Activated naive CD8-positive, alpha-beta T cell (primary cell): ENCODE results near the gene ITPR2.
"Not testable (repeated sequence)": the region's sequence is repeated elsewhere in the genome, so short reads cannot be mapped to it uniquely, and the experiment has no call there.

Experiments
- H3K27ac Mint-ChIP-seq: one replicate; pipeline ENCODE4 v1.8.0; 2021; ENCODE audit warnings: mixed read lengths
- H3K27me3 Mint-ChIP-seq: one replicate; pipeline ENCODE4 v1.8.0; 2021; ENCODE audit warnings: mixed read lengths
- H3K36me3 Mint-ChIP-seq: one replicate; pipeline ENCODE4 v1.8.0; 2021; ENCODE audit warnings: mixed read lengths
- H3K4me1 Mint-ChIP-seq: one replicate; pipeline ENCODE4 v1.8.0; 2021; ENCODE audit warnings: low read depth, mixed read lengths
- H3K4me3 Mint-ChIP-seq: one replicate; pipeline ENCODE4 v1.8.0; 2021; ENCODE audit warnings: mild to moderate bottlenecking, mixed read lengths
- H3K9me3 Mint-ChIP-seq: one replicate; pipeline ENCODE4 v1.8.0; 2021; ENCODE audit warnings: low read depth, mixed read lengths

The ITPR2 gene

GRCh38 chr12:26339976-26340375 is 493.0 kb downstream of the ITPR2 start:
- Mint-ChIP-seq H3K27ac (no peak overlapping the region), H3K36me3 (peaks cover 48% of the 10 kb centered on the region), H3K4me1 (peaks cover 2% of the 10 kb centered on the region), H3K27me3 (no peaks in the 10 kb centered on the region), H3K9me3 (peaks cover 3% of the 10 kb centered on the region), H3K4me3 (no peak overlapping the region)

- Mint-ChIP-seq H3K36me3 (peaks cover 56% of the 10 kb centered on the region), H3K4me1 (peaks cover 2% of the 10 kb centered on the region), H3K27ac (no peak overlapping the region), H3K4me3 (no peak overlapping the region), H3K9me3 (peaks cover 8% of the 10 kb centered on the region), H3K27me3 (no peaks in the 10 kb centered on the region)
Measured at GRCh38 chr12:26338586-26339572, 494.1 kb downstream of the ITPR2 start.

- H3K27ac Mint-ChIP-seq, result no peak overlapping the region
- no peaks in the 10 kb centered on the region for H3K4me1 Mint-ChIP-seq
- peaks cover 46% of the 10 kb centered on the region for H3K36me3 Mint-ChIP-seq
- no peak overlapping the region for H3K4me3 Mint-ChIP-seq
- no peaks in the 10 kb centered on the region for H3K27me3 Mint-ChIP-seq
- H3K9me3 Mint-ChIP-seq, result peaks cover 13% of the 10 kb centered on the region
Measured at GRCh38 chr12:26335651-26336050, 497.3 kb downstream of the ITPR2 start.

- H3K27me3 Mint-ChIP-seq, result no peaks in the 10 kb centered on the region
- peaks cover 41% of the 10 kb centered on the region for H3K36me3 Mint-ChIP-seq
- H3K9me3 Mint-ChIP-seq, result peaks cover 13% of the 10 kb centered on the region
- no peaks in the 10 kb centered on the region for H3K4me1 Mint-ChIP-seq
- H3K4me3 Mint-ChIP-seq, result no peak overlapping the region
- H3K27ac Mint-ChIP-seq, result no peak overlapping the region
Measured at GRCh38 chr12:26334621-26335124, 498.3 kb downstream of the ITPR2 start.

- H3K27me3 Mint-ChIP-seq, result peaks cover 2% of the 10 kb centered on the region
Measured at GRCh38 chr12:26331960-26332359, 501.0 kb downstream of the ITPR2 start.

GRCh38 chr12:26331136-26331535 is 501.9 kb downstream of the ITPR2 start:
- H3K27ac Mint-ChIP-seq, result no peak overlapping the region
- peaks cover 2% of the 10 kb centered on the region for H3K27me3 Mint-ChIP-seq
- peaks cover 17% of the 10 kb centered on the region for H3K36me3 Mint-ChIP-seq
- H3K4me3 Mint-ChIP-seq, result no peak overlapping the region
- H3K9me3 Mint-ChIP-seq, result peaks cover 19% of the 10 kb centered on the region
- no peaks in the 10 kb centered on the region for H3K4me1 Mint-ChIP-seq

More at GRCh38 chr12:26331960-26332359, 501.0 kb downstream of the ITPR2 start:
- H3K27ac Mint-ChIP-seq, result no peak overlapping the region
- H3K4me1 Mint-ChIP-seq, result no peaks in the 10 kb centered on the region
- no peak overlapping the region for H3K4me3 Mint-ChIP-seq
- H3K36me3 Mint-ChIP-seq, result peaks cover 22% of the 10 kb centered on the region
- H3K9me3 Mint-ChIP-seq, result peaks cover 19% of the 10 kb centered on the region

- H3K36me3 Mint-ChIP-seq, result no peaks in the 10 kb centered on the region
- H3K4me3 Mint-ChIP-seq, result no peak overlapping the region
- H3K27me3 Mint-ChIP-seq, result peaks cover 2% of the 10 kb centered on the region
- H3K27ac Mint-ChIP-seq, result no peak overlapping the region
- peaks cover 11% of the 10 kb centered on the region for H3K9me3 Mint-ChIP-seq
- no peaks in the 10 kb centered on the region for H3K4me1 Mint-ChIP-seq
Measured at GRCh38 chr12:26327975-26328644, 504.9 kb downstream of the ITPR2 start.

GRCh38 chr12:26323673-26324072 is 509.3 kb downstream of the ITPR2 start:
- peaks cover 2% of the 10 kb centered on the region for H3K27me3 Mint-ChIP-seq
- H3K27ac Mint-ChIP-seq, result no peak overlapping the region
- H3K4me1 Mint-ChIP-seq, result no peaks in the 10 kb centered on the region
- H3K9me3 Mint-ChIP-seq, result peaks cover 7% of the 10 kb centered on the region
- no peak overlapping the region for H3K4me3 Mint-ChIP-seq
- peaks cover 4% of the 10 kb centered on the region for H3K36me3 Mint-ChIP-seq

- peaks cover 8% of the 10 kb centered on the region for H3K27me3 Mint-ChIP-seq
Measured at GRCh38 chr12:26319511-26319910, 513.5 kb downstream of the ITPR2 start.

GRCh38 chr12:26318661-26319068 is 514.3 kb downstream of the ITPR2 start:
- peaks cover 8% of the 10 kb centered on the region for H3K27me3 Mint-ChIP-seq
- no peak overlapping the region for H3K27ac Mint-ChIP-seq
- peaks cover 19% of the 10 kb centered on the region for H3K9me3 Mint-ChIP-seq
- peaks cover 9% of the 10 kb centered on the region for H3K36me3 Mint-ChIP-seq
- H3K4me1 Mint-ChIP-seq, result peaks cover 1% of the 10 kb centered on the region
- H3K4me3 Mint-ChIP-seq, result no peak overlapping the region

More at GRCh38 chr12:26319511-26319910, 513.5 kb downstream of the ITPR2 start:
- Mint-ChIP-seq H3K4me3 (no peak overlapping the region), H3K27ac (no peak overlapping the region), H3K4me1 (peaks cover 1% of the 10 kb centered on the region), H3K9me3 (peaks cover 12% of the 10 kb centered on the region), H3K36me3 (peaks cover 9% of the 10 kb centered on the region)

GRCh38 chr12:26317942-26318575 is 514.9 kb downstream of the ITPR2 start:
- peaks cover 10% of the 10 kb centered on the region for H3K36me3 Mint-ChIP-seq
- peak overlapping the region; percentile 29 for H3K27ac Mint-ChIP-seq
- peaks cover 1% of the 10 kb centered on the region for H3K4me1 Mint-ChIP-seq
- H3K4me3 Mint-ChIP-seq, result no peak overlapping the region
- peaks cover 8% of the 10 kb centered on the region for H3K27me3 Mint-ChIP-seq
- peaks cover 24% of the 10 kb centered on the region for H3K9me3 Mint-ChIP-seq

- H3K4me3 Mint-ChIP-seq, H3K4me1 Mint-ChIP-seq, H3K36me3 Mint-ChIP-seq, H3K27ac Mint-ChIP-seq, H3K27me3 Mint-ChIP-seq: not testable (repeated sequence)
- peaks cover 34% of the 10 kb centered on the region for H3K9me3 Mint-ChIP-seq
Measured at GRCh38 chr12:26314103-26314502, 518.9 kb downstream of the ITPR2 start.

GRCh38 chr12:26310489-26310888 is 522.5 kb downstream of the ITPR2 start:
- not testable (repeated sequence) for H3K27me3 Mint-ChIP-seq, H3K27ac Mint-ChIP-seq, H3K36me3 Mint-ChIP-seq, H3K4me3 Mint-ChIP-seq, H3K4me1 Mint-ChIP-seq
- peaks cover 34% of the 10 kb centered on the region for H3K9me3 Mint-ChIP-seq

GRCh38 chr12:26309634-26310033 is 523.4 kb downstream of the ITPR2 start:
- no peaks in the 10 kb centered on the region for H3K4me1 Mint-ChIP-seq
- H3K27me3 Mint-ChIP-seq, result peaks cover 2% of the 10 kb centered on the region
- peaks cover 2% of the 10 kb centered on the region for H3K36me3 Mint-ChIP-seq
- H3K9me3 Mint-ChIP-seq, result peaks cover 30% of the 10 kb centered on the region
- H3K27ac Mint-ChIP-seq, result no peak overlapping the region
- H3K4me3 Mint-ChIP-seq, result no peak overlapping the region

- H3K9me3 Mint-ChIP-seq, result no peaks in the 10 kb centered on the region
- no peak overlapping the region for H3K4me3 Mint-ChIP-seq
- H3K36me3 Mint-ChIP-seq, result no peaks in the 10 kb centered on the region
- H3K27ac Mint-ChIP-seq, result no peak overlapping the region
- H3K4me1 Mint-ChIP-seq, result peaks cover 6% of the 10 kb centered on the region
- no peaks in the 10 kb centered on the region for H3K27me3 Mint-ChIP-seq
Measured at GRCh38 chr12:26304273-26304672, 528.7 kb downstream of the ITPR2 start.
